HepG2 (cell line): ENCODE data around the gene L1CAM. TPM values are rescaled to one million over a fixed set of nuclear protein-coding genes. Genes with fewer than 3 reads are reported as not detected.

Experiments used
- ATAC-seq: fragments of 200-7000 bp; cut with Tn5 transposase; 3 replicates; pipeline ENCODE4 v1.9.1; 2020; ENCODE audit warnings: mild to moderate bottlenecking, moderate library complexity
- BruUV-seq: library from RNA; stranded (reverse); fragments of 400-500 nt; replicated peaks from 2 replicates; lab custom pipeline; 2021; lab: Mats Ljungman, UMichigan
- CTCF ChIA-PET: fragments of 300-600 bp; formaldehyde crosslinking; extraction: SDS; loops from one replicate; lab custom pipeline; 2021; ENCODE audit warnings: low total read pairs, inconsistent platforms, low intra/inter-chr PET ratio; lab: Yijun Ruan, JAX
- POLR2A ChIA-PET: fragments of 350-600 bp; sonication (Branson Sonifier 250); formaldehyde crosslinking; loops from one replicate; lab custom pipeline; 2020; ENCODE audit warnings: antibody characterized with exemption, inconsistent platforms; lab: Yijun Ruan, JAX
- DNase-seq: peaks from one replicate; pipeline ENCODE4 v3.0.0-alpha.2; 2015; ENCODE audit warnings: low spot score
- FAIRE-seq: peaks from 3 replicates; lab custom pipeline; 2011; peaks lifted over from hg19 to GRCh38; lab: Jason Lieb, UNC
- H2AFZ ChIP-seq: one replicate; pipeline ENCODE4 v1.6.1; 2011; ENCODE audit warnings: low read length, inconsistent platforms
- H3K27ac ChIP-seq: fragments of 300-600 bp; 3 replicates; pipeline ENCODE4 v1.8.0; 2011; ENCODE audit warnings: mixed run types, mild to moderate bottlenecking, mixed read lengths, low read length, inconsistent platforms; ENCODE audit not compliant: insufficient read depth; ENCODE audit errors: extremely low read length
- H3K27me3 ChIP-seq, 2 experiments: fragments of 200-600 bp in 1 of 2; 2 replicates in 1 of 2; 3 replicates in 1 of 2; pipeline versions ENCODE4 v1.6.0 to v1.8.0; 2011; ENCODE audit warnings: low read length in 2 of 2, mild to moderate bottlenecking in 2 of 2, moderate library complexity in 2 of 2, inconsistent platforms in 1 of 2; ENCODE audit not compliant: insufficient read depth in 2 of 2, control insufficient read depth in 1 of 2
- H3K36me3 ChIP-seq, 2 experiments: fragments of 200-600 bp in 1 of 2; replicated peaks in 1 of 2; 2 replicates in 1 of 2; 3 replicates in 1 of 2; pipeline versions ENCODE4 v1.5.1 to v1.8.0; 2011; ENCODE audit warnings: low read length in 2 of 2, inconsistent platforms in 1 of 2; ENCODE audit not compliant: insufficient read depth in 2 of 2, control insufficient read depth in 1 of 2
- H3K4me1 ChIP-seq: 2 replicates; pipeline ENCODE4 v1.5.1; 2012; ENCODE audit warnings: low read length, inconsistent platforms; ENCODE audit not compliant: insufficient read depth
- H3K4me2 ChIP-seq: 2 replicates; pipeline ENCODE4 v1.6.0; 2011; ENCODE audit warnings: low read depth, low read length, inconsistent platforms
- H3K4me3 ChIP-seq, 3 experiments: fragments of 200-600 bp in 1 of 3; sonication (generic), shearing (Covaris generic) in 1 of 3; replicated peaks in 1 of 3; 2 replicates each; pipeline ENCODE4 v1.5.1; 2011 to 2016; ENCODE audit warnings: low read length in 3 of 3, inconsistent platforms in 2 of 3, low read depth in 2 of 3, mild to moderate bottlenecking in 2 of 3, control low read depth in 1 of 3, mixed read lengths in 1 of 3; ENCODE audit not compliant: insufficient read depth in 1 of 3
- H3K79me2 ChIP-seq: one replicate; pipeline ENCODE4 v1.6.1; 2011; ENCODE audit warnings: low read length, inconsistent platforms; ENCODE audit not compliant: insufficient read depth
- H3K9ac ChIP-seq: 2 replicates; pipeline ENCODE4 v1.6.0; 2011; ENCODE audit warnings: mild to moderate bottlenecking, low read depth, low read length, inconsistent platforms; ENCODE audit not compliant: insufficient read depth
- H3K9me3 ChIP-seq: 2 replicates; pipeline ENCODE4 v1.5.1; 2012; ENCODE audit warnings: mild to moderate bottlenecking, low read length
- H4K20me1 ChIP-seq: 2 replicates; pipeline ENCODE4 v1.6.0; 2011; ENCODE audit warnings: inconsistent platforms, mild to moderate bottlenecking, low read length, moderate library complexity; ENCODE audit not compliant: insufficient read depth
- HNRNPL ChIP-seq: fragments of 200-400 bp; formaldehyde crosslinking; IDR thresholded peaks from 2 replicates; pipeline ENCODE4 v1.6.1; 2017; ENCODE audit warnings: mild to moderate bottlenecking, low read depth, low read length
- KAT2B ChIP-seq: fragments of 150-350 bp; IDR thresholded peaks from 2 replicates; pipeline ENCODE4 v1.6.1; 2014; ENCODE audit warnings: low read depth, low read length, borderline replicate concordance
- KDM2A ChIP-seq: sonication (generic); formaldehyde crosslinking; IDR thresholded peaks from 2 replicates; pipeline ENCODE4 v1.4.0; 2020; ENCODE audit warnings: low read depth, missing genetic modification reagents, borderline replicate concordance
- ZBTB46 ChIP-seq: sonication (generic); formaldehyde crosslinking; IDR thresholded peaks from 2 replicates; pipeline ENCODE4 v1.4.0; 2020; ENCODE audit warnings: mild to moderate bottlenecking, missing genetic modification reagents, borderline replicate concordance
- ZFYVE20 ChIP-seq: sonication (generic); formaldehyde crosslinking; IDR thresholded peaks from 2 replicates; pipeline ENCODE4 v1.8.0; 2023; ENCODE audit warnings: low read depth, mild to moderate bottlenecking, moderate library complexity, missing genetic modification reagents, borderline replicate concordance
- ZNF17 ChIP-seq: sonication (generic); formaldehyde crosslinking; IDR thresholded peaks from 2 replicates; pipeline ENCODE4 v1.5.0; 2020; ENCODE audit warnings: mild to moderate bottlenecking, missing genetic modification reagents
- ZNF20 ChIP-seq: sonication (generic); formaldehyde crosslinking; IDR thresholded peaks from 2 replicates; pipeline ENCODE4 v1.4.0; 2020; ENCODE audit warnings: mild to moderate bottlenecking, moderate library complexity, missing genetic modification reagents
- ZNF430 ChIP-seq: sonication (generic); formaldehyde crosslinking; IDR thresholded peaks from 2 replicates; pipeline ENCODE4 v1.9.0; 2021; ENCODE audit warnings: mild to moderate bottlenecking, missing genetic modification reagents
- WGBS: methylation state at CpG from one replicate; pipeline ENCODE4 v1.1.6; 2017; ENCODE audit warnings: low lambda C conversion rate; 5-methylcytosine and 5-hydroxymethylcytosine counted together
- in situ Hi-C: cut with HindIII; loops from 2 replicates; pipeline ENCODE4 v1.10.0; 2017; ENCODE audit warnings: low pct_unique_long_range_greater_than_20kb; ENCODE audit not compliant: extremely low pct_ligation_motif_present
- intact Hi-C: fragments of 100-400 bp; cut with micrococcal nuclease; formaldehyde crosslinking; loops from one replicate; pipeline ENCODE4 v1.10.0; 2022; ENCODE audit not compliant: unreplicated experiment
- polyA plus RNA-seq, 8 experiments: library from polyadenylated mRNA; depleted of rRNA in 3 of 8; stranded (reverse) in 7 of 8; unstranded in 1 of 8; fragments of >200 nt; fragmentation: Illumina TruSeq in 4 of 8; extraction: Trizol in 4 of 8; gene quantifications; 2 replicates each; pipeline versions ENCODE4 v1.2.1 to v1.2.3, GENCODE V29; 2011 to 2016; ENCODE audit warnings: low read depth in 4 of 8, missing spikeins in 1 of 8, mixed read lengths in 1 of 8; ENCODE audit not compliant: insufficient read depth in 1 of 8
- total RNA-seq, 5 experiments: library from RNA; depleted of rRNA; stranded (reverse); fragments of >200 nt; fragmentation: Illumina TruSeq; extraction: Trizol; gene quantifications; 2 replicates each; pipeline ENCODE4 v1.2.3, GENCODE V29; 2016; ENCODE audit warnings: low read depth in 1 of 5
- TF ChIP-seq, protein P1 (sequence below): sonication (generic); formaldehyde crosslinking; IDR thresholded peaks from 2 replicates; pipeline ENCODE4 v1.8.0; 2022; ENCODE audit warnings: mild to moderate bottlenecking, missing genetic modification reagents, moderate library complexity
- TF ChIP-seq, protein P2 (sequence below), 2 experiments: sonication (generic) in 1 of 2; formaldehyde crosslinking in 1 of 2; IDR thresholded peaks; 2 replicates each; pipeline versions ENCODE4 v1.4.0 to v1.6.1; 2016 to 2020; ENCODE audit warnings: borderline replicate concordance in 1 of 2, low read depth in 1 of 2, mild to moderate bottlenecking in 1 of 2, missing genetic modification reagents in 1 of 2

The L1CAM gene
- total and polyA plus RNA-seq, 2 of the 13 experiments (the other 11 are each of a cell fraction or from before 2014, with no cell fraction given), result 1.4 to 2.0 TPM

DNA sequence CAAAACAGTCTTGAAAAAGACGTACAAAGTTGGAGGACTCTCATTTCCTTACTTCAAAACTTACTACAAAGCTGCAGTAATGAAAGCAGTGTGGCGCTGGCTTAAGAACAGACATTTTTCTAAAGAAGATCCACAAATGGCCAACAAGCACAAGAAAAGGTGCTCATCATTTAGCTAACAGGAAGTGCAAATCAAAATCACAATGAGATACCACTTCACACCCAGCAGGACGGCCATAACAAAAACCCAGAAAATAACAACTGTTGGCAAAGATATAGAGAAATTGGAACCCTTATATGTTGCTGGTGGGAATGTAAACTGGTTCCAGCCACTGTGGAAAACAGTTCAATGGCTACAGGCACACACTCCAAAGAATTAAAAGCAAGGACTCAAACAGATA, 59.0 kb downstream of the L1CAM start:
- intact Hi-C loops, result no loop called here
- BruUV-seq, result no TSS peak
- POLR2A ChIA-PET, result no interaction called here

More for the DNA sequence above, 59.0 kb downstream of the L1CAM start:
- H3K4me3 ChIP-seq, result no peak overlapping the region
- H2AFZ ChIP-seq, result no peak overlapping the region
- 29% methylated on average over 3 of the region's 3 CpGs for WGBS
- CTCF ChIA-PET, result no interaction called here
- in situ Hi-C loops, result no loop called here
- no peak overlapping the region for H3K4me2 ChIP-seq
- H4K20me1 ChIP-seq, result no peaks in the 10 kb centered on the region
- FAIRE-seq (no peak), ATAC-seq (no peak), DNase-seq (no peak)
- no peak overlapping the region for H3K9ac ChIP-seq
- no peaks in the 10 kb centered on the region for H3K9me3 ChIP-seq
- H3K79me2 ChIP-seq, result no peaks in the 10 kb centered on the region
- no peak overlapping the region for H3K27ac ChIP-seq
- H3K4me1 ChIP-seq, result no peaks in the 10 kb centered on the region
- H3K27me3 ChIP-seq, result peaks cover 4 to 41% of the 10 kb centered on the region in 2 experiments; a peak in 4 of 5 replicates
- TF ChIP-seq, protein P1, sequence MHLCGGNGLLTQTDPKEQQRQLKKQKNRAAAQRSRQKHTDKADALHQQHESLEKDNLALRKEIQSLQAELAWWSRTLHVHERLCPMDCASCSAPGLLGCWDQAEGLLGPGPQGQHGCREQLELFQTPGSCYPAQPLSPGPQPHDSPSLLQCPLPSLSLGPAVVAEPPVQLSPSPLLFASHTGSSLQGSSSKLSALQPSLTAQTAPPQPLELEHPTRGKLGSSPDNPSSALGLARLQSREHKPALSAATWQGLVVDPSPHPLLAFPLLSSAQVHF (CRISPR knock-in tag), result no peak
- TF ChIP-seq KDM2A (CRISPR knock-in tag) (no peak), KAT2B (no peak), ZNF430 (CRISPR knock-in tag) (no peak), ZNF20 (no peak), HNRNPL (no peak), ZBTB46 (CRISPR knock-in tag) (no peak), ZFYVE20 (CRISPR knock-in tag) (no peak), ZNF17 (CRISPR knock-in tag) (no peak)
- TF ChIP-seq, protein P2, sequence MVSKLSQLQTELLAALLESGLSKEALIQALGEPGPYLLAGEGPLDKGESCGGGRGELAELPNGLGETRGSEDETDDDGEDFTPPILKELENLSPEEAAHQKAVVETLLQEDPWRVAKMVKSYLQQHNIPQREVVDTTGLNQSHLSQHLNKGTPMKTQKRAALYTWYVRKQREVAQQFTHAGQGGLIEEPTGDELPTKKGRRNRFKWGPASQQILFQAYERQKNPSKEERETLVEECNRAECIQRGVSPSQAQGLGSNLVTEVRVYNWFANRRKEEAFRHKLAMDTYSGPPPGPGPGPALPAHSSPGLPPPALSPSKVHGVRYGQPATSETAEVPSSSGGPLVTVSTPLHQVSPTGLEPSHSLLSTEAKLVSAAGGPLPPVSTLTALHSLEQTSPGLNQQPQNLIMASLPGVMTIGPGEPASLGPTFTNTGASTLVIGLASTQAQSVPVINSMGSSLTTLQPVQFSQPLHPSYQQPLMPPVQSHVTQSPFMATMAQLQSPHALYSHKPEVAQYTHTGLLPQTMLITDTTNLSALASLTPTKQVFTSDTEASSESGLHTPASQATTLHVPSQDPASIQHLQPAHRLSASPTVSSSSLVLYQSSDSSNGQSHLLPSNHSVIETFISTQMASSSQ (IDR thresholded peaks at IDR 0.05; ENCODE audit: low read depth), result no peak
- TF ChIP-seq, protein P2 (CRISPR knock-in tag; IDR thresholded peaks at IDR 0.05; ENCODE audit: borderline replicate concordance), result no peak
- H3K36me3 ChIP-seq, result no peaks in the 10 kb centered on the region
